IMR-90 (cell line): Measurements from ENCODE around the gene A1BG.

Experiments used
- CEBPB ChIP-seq: IDR thresholded peaks from 2 replicates; pipeline ENCODE4 v1.6.1; 2012; ENCODE audit warnings: low read depth, low read length, improper control_type of control experiment
- CHD1 ChIP-seq: IDR thresholded peaks from 2 replicates; pipeline ENCODE4 v1.6.1; 2012; ENCODE audit warnings: low read depth, low read length, improper control_type of control experiment
- CTCF ChIP-seq: conservative IDR thresholded peaks from 2 replicates; pipeline ENCODE4 v1.5.1; 2012; ENCODE audit warnings: mild to moderate bottlenecking, low read depth, low read length, improper control_type of control experiment
- FOS ChIP-seq: fragments of 150-350 bp; IDR thresholded peaks from 2 replicates; pipeline ENCODE4 v1.6.1; 2016; ENCODE audit warnings: low read depth, low read length
- MAFK ChIP-seq: IDR thresholded peaks from 2 replicates; pipeline ENCODE4 v1.6.1; 2012; ENCODE audit warnings: low read depth, low read length, improper control_type of control experiment
- MAZ ChIP-seq: IDR thresholded peaks from 2 replicates; pipeline ENCODE4 v1.6.1; 2012; ENCODE audit warnings: low read depth, mild to moderate bottlenecking, low read length, improper control_type of control experiment, moderate library complexity, borderline replicate concordance
- MXI1 ChIP-seq: IDR thresholded peaks from 2 replicates; pipeline ENCODE4 v1.6.1; 2012; ENCODE audit warnings: low read depth, mild to moderate bottlenecking, low read length, moderate library complexity, borderline replicate concordance
- POLR2A ChIP-seq: IDR thresholded peaks from 2 replicates; pipeline ENCODE4 v1.6.1; 2012; ENCODE audit warnings: mild to moderate bottlenecking, low read depth, low read length
- RAD21 ChIP-seq: IDR thresholded peaks from 2 replicates; pipeline ENCODE4 v1.6.1; 2012; ENCODE audit warnings: low read length, improper control_type of control experiment
- RFX5 ChIP-seq: IDR thresholded peaks from 2 replicates; pipeline ENCODE4 v1.8.0; 2012; ENCODE audit warnings: low read depth, mild to moderate bottlenecking, low read length, moderate library complexity
- USF2 ChIP-seq: fragments of 150-350 bp; IDR thresholded peaks from 2 replicates; pipeline ENCODE4 v1.6.1; 2017; ENCODE audit warnings: mild to moderate bottlenecking, antibody characterized with exemption, low read length, low read depth

- TF ChIP-seq POLR2A = peak; percentile 99
- no peak for TF ChIP-seq CTCF
- no peak for TF ChIP-seq RAD21
- TF ChIP-seq USF2 = peak; percentile 81
- TF ChIP-seq CEBPB = peak; percentile 88
- no peak for TF ChIP-seq FOS
- no peak for TF ChIP-seq MAFK
- TF ChIP-seq MXI1 = peak; percentile 99
- TF ChIP-seq MAZ = peak; percentile 8; the same call in 1 of the 2 replicates
- no peak for TF ChIP-seq RFX5
- peak; percentile 73; the same call in 1 of the 2 replicates for TF ChIP-seq CHD1
Observed at GRCh38 chr19:58386576-58387337, 33.5 kb upstream of the A1BG start, which contains the start of gene RPS5.
